ENCODE measurements around the gene TRAM2. TPM values are rescaled to one million over a fixed set of nuclear protein-coding genes. Genes with fewer than 3 reads are reported as not detected.

Gene TRAM2
- total and polyA plus RNA-seq, 9 of the 15 experiments (the other 6 are each of a cell fraction or from before 2014, with no cell fraction given): 2.6 to 13.3 (median 8.9) TPM

GRCh38 chr6:52503851-52504781 is 72.7 kb downstream of the TRAM2 start (continued):
- peak; percentile 31; the same call in 1 of the 2 replicates for TF ChIP-seq NFRKB (IDR thresholded peaks at IDR 0.05; ENCODE audit: low read depth)
- TF ChIP-seq ARID2 (IDR thresholded peaks at IDR 0.05): no peak
- no peak for TF ChIP-seq PCBP2 (IDR thresholded peaks at IDR 0.05; ENCODE audit: low read depth, low read length, poor library complexity, severe bottlenecking)
- TF ChIP-seq NONO (IDR thresholded peaks at IDR 0.05; ENCODE audit: low read depth in 2 of 2, low read length in 1 of 2): 0 out of 4 replicates have a peak, but pooled peaks of 1 of the 2 experiments have one; percentile 6
- TF ChIP-seq BRD4 (IDR thresholded peaks at IDR 0.05): no peak
- TF ChIP-seq TSHZ1 (CRISPR knock-in tag; IDR thresholded peaks at IDR 0.05): no peak
- TF ChIP-seq ZSCAN32 (CRISPR knock-in tag; IDR thresholded peaks at IDR 0.05): no peak
- TF ChIP-seq PHB2 (IDR thresholded peaks at IDR 0.05; ENCODE audit: low read depth): no peak
- no peak for TF ChIP-seq RAD51 (IDR thresholded peaks at IDR 0.05; ENCODE audit: borderline replicate concordance, low read depth)
- TF ChIP-seq ATF4 (CRISPR knock-in tag; IDR thresholded peaks at IDR 0.05): no peak
- no peak for TF ChIP-seq ZKSCAN3 (CRISPR knock-in tag; IDR thresholded peaks at IDR 0.05)
- TF ChIP-seq SIRT6 (IDR thresholded peaks at IDR 0.05; ENCODE audit: low read depth, low read length): no peak
- TF ChIP-seq NR3C1 (CRISPR knock-in tag; IDR thresholded peaks at IDR 0.05): no peak
- TF ChIP-seq, protein P1, sequence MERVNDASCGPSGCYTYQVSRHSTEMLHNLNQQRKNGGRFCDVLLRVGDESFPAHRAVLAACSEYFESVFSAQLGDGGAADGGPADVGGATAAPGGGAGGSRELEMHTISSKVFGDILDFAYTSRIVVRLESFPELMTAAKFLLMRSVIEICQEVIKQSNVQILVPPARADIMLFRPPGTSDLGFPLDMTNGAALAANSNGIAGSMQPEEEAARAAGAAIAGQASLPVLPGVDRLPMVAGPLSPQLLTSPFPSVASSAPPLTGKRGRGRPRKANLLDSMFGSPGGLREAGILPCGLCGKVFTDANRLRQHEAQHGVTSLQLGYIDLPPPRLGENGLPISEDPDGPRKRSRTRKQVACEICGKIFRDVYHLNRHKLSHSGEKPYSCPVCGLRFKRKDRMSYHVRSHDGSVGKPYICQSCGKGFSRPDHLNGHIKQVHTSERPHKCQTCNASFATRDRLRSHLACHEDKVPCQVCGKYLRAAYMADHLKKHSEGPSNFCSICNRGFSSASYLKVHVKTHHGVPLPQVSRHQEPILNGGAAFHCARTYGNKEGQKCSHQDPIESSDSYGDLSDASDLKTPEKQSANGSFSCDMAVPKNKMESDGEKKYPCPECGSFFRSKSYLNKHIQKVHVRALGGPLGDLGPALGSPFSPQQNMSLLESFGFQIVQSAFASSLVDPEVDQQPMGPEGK (CRISPR knock-in tag; IDR thresholded peaks at IDR 0.05; ENCODE audit: borderline replicate concordance): no peak
- TF ChIP-seq HMG20B (CRISPR knock-in tag; IDR thresholded peaks at IDR 0.05): no peak
- no peak for TF ChIP-seq NELFE (IDR thresholded peaks at IDR 0.05; ENCODE audit: insufficient read depth, insufficient read length)
- TF ChIP-seq ZNF232 (CRISPR knock-in tag; IDR thresholded peaks at IDR 0.05): no peak
- TF ChIP-seq ZNF41 (CRISPR knock-in tag; conservative IDR thresholded peaks at IDR 0.05): no peak
- TF ChIP-seq, protein P2, sequence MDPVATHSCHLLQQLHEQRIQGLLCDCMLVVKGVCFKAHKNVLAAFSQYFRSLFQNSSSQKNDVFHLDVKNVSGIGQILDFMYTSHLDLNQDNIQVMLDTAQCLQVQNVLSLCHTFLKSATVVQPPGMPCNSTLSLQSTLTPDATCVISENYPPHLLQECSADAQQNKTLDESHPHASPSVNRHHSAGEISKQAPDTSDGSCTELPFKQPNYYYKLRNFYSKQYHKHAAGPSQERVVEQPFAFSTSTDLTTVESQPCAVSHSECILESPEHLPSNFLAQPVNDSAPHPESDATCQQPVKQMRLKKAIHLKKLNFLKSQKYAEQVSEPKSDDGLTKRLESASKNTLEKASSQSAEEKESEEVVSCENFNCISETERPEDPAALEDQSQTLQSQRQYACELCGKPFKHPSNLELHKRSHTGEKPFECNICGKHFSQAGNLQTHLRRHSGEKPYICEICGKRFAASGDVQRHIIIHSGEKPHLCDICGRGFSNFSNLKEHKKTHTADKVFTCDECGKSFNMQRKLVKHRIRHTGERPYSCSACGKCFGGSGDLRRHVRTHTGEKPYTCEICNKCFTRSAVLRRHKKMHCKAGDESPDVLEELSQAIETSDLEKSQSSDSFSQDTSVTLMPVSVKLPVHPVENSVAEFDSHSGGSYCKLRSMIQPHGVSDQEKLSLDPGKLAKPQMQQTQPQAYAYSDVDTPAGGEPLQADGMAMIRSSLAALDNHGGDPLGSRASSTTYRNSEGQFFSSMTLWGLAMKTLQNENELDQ (CRISPR knock-in tag; IDR thresholded peaks at IDR 0.05; ENCODE audit: borderline replicate concordance): no peak
